ENCODE data around the gene GDF2.

The GDF2 gene

GRCh38 chr10:47371629-47372485, 49.6 kb downstream of the GDF2 start:
- no peak for DNase-seq

GRCh38 chr10:47372726-47373125, 50.5 kb downstream of the GDF2 start:
- no peak for DNase-seq

- no peak for DNase-seq
Observed at GRCh38 chr10:47374611-47375536, 52.6 kb downstream of the GDF2 start.

- DNase-seq, result no peak
Observed at GRCh38 chr10:47376522-47377220, 54.4 kb downstream of the GDF2 start.

Data from eye (tissue), 1 donor.